Uterus (tissue), 4 donors: Measurements from ENCODE around the gene USP20. TPM values are rescaled to one million over a fixed set of nuclear protein-coding genes. Genes with fewer than 3 reads are reported as not detected.

Experiments
- DNase-seq, 2 donors: peaks; one replicate each; pipeline ENCODE4 v3.0.0-alpha.2; 2019 to 2020
- H3K27ac ChIP-seq, 2 donors: fragments of 200-600 bp; sonication (generic); 1 replicate in 1 of 2; 2 replicates in 1 of 2; pipeline ENCODE4 v1.5.1; 2016 to 2018
- H3K27me3 ChIP-seq, 2 donors: fragments of 200-600 bp; sonication (generic); one replicate each; pipeline ENCODE4 v1.5.1; 2018 to 2019; ENCODE audit warnings: control low read depth in 1 of 2
- H3K36me3 ChIP-seq, 2 donors: fragments of 200-600 bp; sonication (generic); one replicate each; pipeline ENCODE4 v1.5.1; 2019; ENCODE audit warnings: control low read depth in 1 of 2
- H3K4me1 ChIP-seq, 2 donors: fragments of 200-600 bp; sonication (generic); one replicate each; pipeline ENCODE4 v1.5.1; 2018 to 2019; ENCODE audit warnings: control low read depth in 1 of 2
- H3K4me3 ChIP-seq, 2 donors: fragments of 200-600 bp; sonication (generic); 1 replicate in 1 of 2; 2 replicates in 1 of 2; pipeline ENCODE4 v1.5.1; 2018 to 2019; ENCODE audit warnings: mild to moderate bottlenecking in 1 of 2
- H3K9me3 ChIP-seq, 2 donors: fragments of 200-600 bp; sonication (generic); one replicate each; pipeline ENCODE4 v1.5.1; 2019; ENCODE audit warnings: control low read depth in 1 of 2
- CTCF ChIP-seq, 4 experiments: fragments of 200-600 bp in 2 of 4; fragments of 450-650 bp in 2 of 4; sonication (generic) in 2 of 4; IDR thresholded peaks; one replicate each; pipeline ENCODE4 v1.5.1; 2016 to 2019; ENCODE audit warnings: antibody characterized with exemption in 4 of 4, mild to moderate bottlenecking in 2 of 4, moderate library complexity in 1 of 4
- POLR2A ChIP-seq, 2 donors: fragments of 450-650 bp; IDR thresholded peaks; one replicate each; pipeline ENCODE4 v1.6.1; 2016; ENCODE audit warnings: antibody characterized with exemption in 2 of 2, mild to moderate bottlenecking in 1 of 2, moderate library complexity in 1 of 2
- intact Hi-C: fragments of 100-400 bp; cut with DNase I; formaldehyde crosslinking; loops from one replicate; pipeline ENCODE4 v1.15.1; 2023; ENCODE audit warnings: low total_unique reads
- total RNA-seq, 4 donors: library from RNA; depleted of rRNA in 3 of 4; stranded (reverse); fragments of >200 nt in 3 of 4; gene quantifications; one replicate each; pipeline versions ENCODE4 v1.1.0 to v1.2.4, GENCODE V29; 2014 to 2023
- donor health status: DM: yes; HTN: yes; CAD: no.

USP20 gene
- total RNA-seq, 4 donors from 2014 or later, result 5.6 to 46.7 (median 11.1) TPM

- Histone ChIP-seq H3K4me3 (no peak overlapping the region), H3K27ac (peak overlapping the region; percentile 64 to 72), H3K36me3 (no peaks in the 10 kb centered on the region), H3K9me3 (no peaks in the 10 kb centered on the region), H3K27me3 (no peaks in the 10 kb centered on the region), H3K4me1 (no peaks in the 10 kb centered on the region)
- intact Hi-C loops, result no loop called here
- no peak for DNase-seq
- TF ChIP-seq CTCF (IDR thresholded peaks at IDR 0.05) (no peak), POLR2A (IDR thresholded peaks at IDR 0.05) (no peak)
Measured at GRCh38 chr9:129891569-129891968, 56.3 kb downstream of the USP20 start.

GRCh38 chr9:129894120-129894823 lies 59.0 kb downstream of the USP20 start:
- no peaks in the 10 kb centered on the region for H3K9me3 ChIP-seq
- TF ChIP-seq CTCF (IDR thresholded peaks at IDR 0.05) (no peak), POLR2A (IDR thresholded peaks at IDR 0.05) (no peak)
- H3K4me1 ChIP-seq, result peaks cover 0 to 6% of the 10 kb centered on the region in 2 donors
- H3K36me3 ChIP-seq, result no peaks in the 10 kb centered on the region
- H3K4me3 ChIP-seq, result no peak overlapping the region
- intact Hi-C loops, result no loop called here
- no peak overlapping the region for H3K27ac ChIP-seq
- no peak for DNase-seq
- H3K27me3 ChIP-seq, result no peaks in the 10 kb centered on the region

GRCh38 chr9:129895376-129896268 lies 60.4 kb downstream of the USP20 start:
- no peaks in the 10 kb centered on the region for H3K27me3 ChIP-seq
- H3K4me3 ChIP-seq, result no peak overlapping the region
- TF ChIP-seq POLR2A (IDR thresholded peaks at IDR 0.05), result no peak
- TF ChIP-seq CTCF (IDR thresholded peaks at IDR 0.05), result no peak
- peaks cover 0 to 6% of the 10 kb centered on the region in 2 donors for H3K4me1 ChIP-seq
- no peaks in the 10 kb centered on the region for H3K9me3 ChIP-seq
- intact Hi-C loops, result no loop called here
- DNase-seq, result no peak
- no peak overlapping the region for H3K27ac ChIP-seq
- H3K36me3 ChIP-seq, result no peaks in the 10 kb centered on the region

GRCh38 chr9:129897263-129897662 lies 62.0 kb downstream of the USP20 start:
- no peak for TF ChIP-seq POLR2A (IDR thresholded peaks at IDR 0.05)
- TF ChIP-seq CTCF (IDR thresholded peaks at IDR 0.05), result no peak
- no peak for DNase-seq
- intact Hi-C loops, result no loop called here
- no peaks in the 10 kb centered on the region for H3K27me3 ChIP-seq
- no peaks in the 10 kb centered on the region for H3K36me3 ChIP-seq
- peaks cover 0 to 6% of the 10 kb centered on the region in 2 donors for H3K4me1 ChIP-seq
- H3K4me3 ChIP-seq, result no peak overlapping the region
- no peaks in the 10 kb centered on the region for H3K9me3 ChIP-seq
- no peak overlapping the region for H3K27ac ChIP-seq

- TF ChIP-seq POLR2A (IDR thresholded peaks at IDR 0.05) (no peak), CTCF (IDR thresholded peaks at IDR 0.05) (no peak)
- no peak for DNase-seq
- H3K27ac ChIP-seq, result no peak overlapping the region
Measured at GRCh38 chr9:129898185-129898584, 62.9 kb downstream of the USP20 start.

More at GRCh38 chr9:129898185-129898584, 62.9 kb downstream of the USP20 start:
- intact Hi-C loops, result no loop called here
- no peaks in the 10 kb centered on the region for H3K36me3 ChIP-seq
- no peaks in the 10 kb centered on the region for H3K27me3 ChIP-seq
- peaks cover 0 to 6% of the 10 kb centered on the region in 2 donors for H3K4me1 ChIP-seq
- no peaks in the 10 kb centered on the region for H3K9me3 ChIP-seq
- H3K4me3 ChIP-seq, result no peak overlapping the region
